ENCODE measurements around the gene ANKRD17.

Gene ANKRD17

GRCh38 chr4:73197220-73197619 is 61.4 kb downstream of the ANKRD17 start:
- no peaks in the 10 kb centered on the region for H3K9me3 ChIP-seq (ENCODE audit: low read length)
- no peak overlapping the region for H3K9ac ChIP-seq (ENCODE audit: low read length)
- TF ChIP-seq CTCF (IDR thresholded peaks at IDR 0.05; ENCODE audit: low read length) = no peak
- no peak for TF ChIP-seq EZH2 (IDR thresholded peaks at IDR 0.05; ENCODE audit: borderline replicate concordance, low read length)
- no peaks in the 10 kb centered on the region for H3K27me3 ChIP-seq (ENCODE audit: insufficient read depth, low read length)
- H3K9me2 ChIP-seq (ENCODE audit: low read depth, low read length) = no peaks in the 10 kb centered on the region
- no peaks in the 10 kb centered on the region for H4K20me1 ChIP-seq (ENCODE audit: insufficient read depth, low read length)
- peaks cover 15% of the 10 kb centered on the region for H3K4me1 ChIP-seq (ENCODE audit: insufficient read depth, low read length, severe bottlenecking)
- H3K36me3 ChIP-seq (ENCODE audit: insufficient read depth, low read length) = peaks cover 21% of the 10 kb centered on the region; the same call in 1 of the 2 replicates
- H3K27ac ChIP-seq (ENCODE audit: low read depth, low read length, poor library complexity, severe bottlenecking) = no peak overlapping the region
- peaks cover 76% of the 10 kb centered on the region for H3K79me2 ChIP-seq (ENCODE audit: insufficient read depth, low read length)
- no peaks in the 10 kb centered on the region for H3F3A ChIP-seq (ENCODE audit: insufficient read depth, low read length)
- H3K4me3 ChIP-seq (ENCODE audit: low read depth, low read length, poor library complexity, severe bottlenecking) = no peak overlapping the region
- no peak overlapping the region for H3K4me2 ChIP-seq (ENCODE audit: low read length)
- H2AFZ ChIP-seq (ENCODE audit: low read length) = no peak overlapping the region

DNA sequence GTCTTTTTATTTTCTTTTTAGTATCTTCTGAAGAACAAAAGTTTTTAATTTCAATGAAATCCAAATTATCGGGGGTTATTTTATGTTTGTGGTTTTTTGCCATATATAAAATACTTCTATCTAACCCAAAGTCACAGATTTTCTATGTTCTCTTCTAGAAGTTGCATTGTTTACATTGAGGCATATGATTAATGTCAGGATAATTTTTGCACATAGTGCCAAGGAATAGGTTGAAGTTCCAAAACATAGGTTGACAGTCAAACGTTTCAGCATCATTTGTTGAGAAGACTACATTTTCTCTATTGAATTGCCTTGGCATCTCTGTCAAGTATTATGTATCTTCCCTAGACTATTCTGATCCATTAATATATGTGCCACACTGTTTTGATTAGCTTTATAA is 64.5 kb downstream of the ANKRD17 start:
- Histone ChIP-seq H4K20me1 (ENCODE audit: insufficient read depth, low read length) (no peaks in the 10 kb centered on the region), H3K4me2 (ENCODE audit: low read length) (no peak overlapping the region), H3K27ac (ENCODE audit: low read depth, low read length, poor library complexity, severe bottlenecking) (no peak overlapping the region), H3K9ac (ENCODE audit: low read length) (no peak overlapping the region), H3K4me3 (ENCODE audit: low read depth, low read length, poor library complexity, severe bottlenecking) (no peak overlapping the region), H3K4me1 (ENCODE audit: insufficient read depth, low read length, severe bottlenecking) (peaks cover 15% of the 10 kb centered on the region), H3K36me3 (ENCODE audit: insufficient read depth, low read length) (peaks cover 35% of the 10 kb centered on the region), H3K9me3 (ENCODE audit: low read length) (no peaks in the 10 kb centered on the region), H2AFZ (ENCODE audit: low read length) (no peak overlapping the region), H3K27me3 (ENCODE audit: insufficient read depth, low read length) (no peaks in the 10 kb centered on the region), H3F3A (ENCODE audit: insufficient read depth, low read length) (no peaks in the 10 kb centered on the region), H3K9me2 (ENCODE audit: low read depth, low read length) (no peaks in the 10 kb centered on the region), H3K79me2 (ENCODE audit: insufficient read depth, low read length) (peaks cover 73% of the 10 kb centered on the region)
- TF ChIP-seq EZH2 (IDR thresholded peaks at IDR 0.05; ENCODE audit: borderline replicate concordance, low read length) (no peak), CTCF (IDR thresholded peaks at IDR 0.05; ENCODE audit: low read length) (no peak)

DNA sequence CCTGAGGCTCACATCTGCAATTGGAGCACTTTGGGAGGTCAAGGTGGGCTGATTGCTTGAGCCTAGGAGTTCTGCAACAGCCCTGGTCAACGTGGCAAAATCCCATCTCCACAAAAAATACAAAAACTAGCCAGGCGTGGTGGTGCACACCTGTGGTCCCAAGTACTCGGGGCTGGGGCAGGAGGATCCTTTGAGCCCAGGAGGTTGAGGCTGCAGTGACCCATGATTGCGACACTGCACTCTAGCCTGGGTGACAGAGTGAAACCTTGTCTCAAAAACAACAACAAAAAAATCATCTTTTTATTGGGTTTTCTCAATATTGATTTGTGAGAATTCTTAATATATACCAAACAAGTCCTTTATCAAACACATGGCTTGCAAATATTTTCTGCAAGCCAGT is 64.9 kb downstream of the ANKRD17 start:
- Histone ChIP-seq H3K4me2 (ENCODE audit: low read length) (peak overlapping the region; percentile 7; the same call in 1 of the 2 replicates), H3K36me3 (ENCODE audit: insufficient read depth, low read length) (peaks cover 33% of the 10 kb centered on the region), H3K4me3 (ENCODE audit: low read depth, low read length, poor library complexity, severe bottlenecking) (no peak overlapping the region), H3K9ac (ENCODE audit: low read length) (no peak overlapping the region), H3K27ac (ENCODE audit: low read depth, low read length, poor library complexity, severe bottlenecking) (peak overlapping the region; percentile 20), H3F3A (ENCODE audit: insufficient read depth, low read length) (no peaks in the 10 kb centered on the region), H3K27me3 (ENCODE audit: insufficient read depth, low read length) (no peaks in the 10 kb centered on the region), H4K20me1 (ENCODE audit: insufficient read depth, low read length) (no peaks in the 10 kb centered on the region), H3K9me2 (ENCODE audit: low read depth, low read length) (no peaks in the 10 kb centered on the region), H2AFZ (ENCODE audit: low read length) (no peak overlapping the region), H3K79me2 (ENCODE audit: insufficient read depth, low read length) (peaks cover 73% of the 10 kb centered on the region), H3K4me1 (ENCODE audit: insufficient read depth, low read length, severe bottlenecking) (peaks cover 15% of the 10 kb centered on the region), H3K9me3 (ENCODE audit: low read length) (no peaks in the 10 kb centered on the region)
- TF ChIP-seq EZH2 (IDR thresholded peaks at IDR 0.05; ENCODE audit: borderline replicate concordance, low read length) (no peak), CTCF (IDR thresholded peaks at IDR 0.05; ENCODE audit: low read length) (no peak)

Data from OCI-LY1 (cell line).